GM21576 (cell line): ENCODE data around the gene SEMA5B.
A peak's percentile ranks its signal among the peaks of the same experiment; 100 is the strongest.

Experiments used
- ATAC-seq: cut with Tn5 transposase; IDR thresholded peaks from one replicate; pipeline ENCODE4 v1.9.1; 2021; ENCODE audit warnings: mild to moderate bottlenecking, moderate library complexity; ENCODE audit not compliant: unreplicated experiment

SEMA5B gene

DNA sequence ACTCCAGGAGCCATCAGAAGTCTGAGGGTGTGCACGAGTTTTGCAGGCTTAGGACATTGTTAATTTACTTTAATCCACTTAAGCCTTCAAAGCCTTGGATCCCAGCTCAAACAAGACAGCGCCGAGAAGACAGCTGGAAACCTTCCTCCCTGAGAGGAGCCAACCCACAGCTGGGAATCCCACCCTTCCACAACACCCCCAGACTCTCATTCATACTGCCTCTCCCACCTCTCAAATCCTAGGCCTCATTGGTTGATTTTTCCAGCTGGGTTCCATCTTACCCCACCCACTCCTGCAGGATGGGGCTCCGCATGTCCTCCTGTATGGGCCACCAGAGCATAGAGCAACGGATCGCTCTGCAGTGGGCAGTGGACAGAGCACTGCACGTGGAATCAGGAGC lies 80.4 kb downstream of the SEMA5B start:
- no peak for ATAC-seq

DNA sequence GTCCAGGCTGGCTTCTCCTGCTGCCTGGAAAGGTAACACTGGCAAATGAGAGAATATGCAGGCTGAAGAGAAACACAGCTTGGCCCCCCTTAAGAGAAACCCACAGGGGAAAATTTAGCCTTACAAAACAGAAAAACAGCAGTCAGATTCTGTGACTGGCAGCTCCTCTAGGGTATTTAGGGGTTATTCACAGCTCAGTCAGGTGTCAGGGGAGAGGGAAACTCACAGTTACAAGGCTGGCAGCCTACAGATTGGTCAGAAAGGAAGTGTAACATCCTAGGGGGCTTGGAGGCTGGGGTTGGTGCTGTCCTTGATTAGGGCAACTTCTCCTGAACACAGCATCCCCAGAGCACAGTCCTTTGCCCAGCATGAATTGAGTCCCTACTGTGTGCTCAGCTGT lies 81.4 kb downstream of the SEMA5B start:
- no peak for ATAC-seq

- ATAC-seq = no peak
Observed at GRCh38 chr3:122945230-122945629, 82.3 kb downstream of the SEMA5B start.

DNA sequence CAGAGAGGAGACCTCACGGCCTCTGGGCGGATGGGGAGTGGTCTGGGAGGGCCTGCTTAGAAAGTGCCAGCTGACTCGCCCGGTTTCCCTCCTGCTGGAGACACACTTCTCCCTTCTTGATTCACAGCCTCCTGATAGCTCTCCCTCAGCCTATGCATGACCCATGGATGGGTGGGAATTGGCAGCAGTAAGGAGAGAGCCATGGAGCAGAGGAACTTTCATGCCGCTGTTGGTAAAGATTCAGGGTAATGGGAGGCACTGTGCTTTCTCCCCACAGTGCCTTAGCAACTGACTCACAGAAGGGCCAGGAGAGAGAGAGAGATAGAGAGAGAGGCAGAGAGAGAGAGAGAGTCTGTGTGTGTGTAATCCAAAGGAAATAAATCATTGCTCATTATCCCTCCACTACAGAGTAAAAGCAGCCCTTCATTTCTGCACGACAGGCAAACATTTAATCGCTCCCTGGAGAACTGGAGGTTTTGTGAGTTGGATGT lies 82.8 kb downstream of the SEMA5B start:
- ATAC-seq = no peak

- ATAC-seq = no peak
Observed at GRCh38 chr3:122943828-122944190, 83.8 kb downstream of the SEMA5B start.

DNA sequence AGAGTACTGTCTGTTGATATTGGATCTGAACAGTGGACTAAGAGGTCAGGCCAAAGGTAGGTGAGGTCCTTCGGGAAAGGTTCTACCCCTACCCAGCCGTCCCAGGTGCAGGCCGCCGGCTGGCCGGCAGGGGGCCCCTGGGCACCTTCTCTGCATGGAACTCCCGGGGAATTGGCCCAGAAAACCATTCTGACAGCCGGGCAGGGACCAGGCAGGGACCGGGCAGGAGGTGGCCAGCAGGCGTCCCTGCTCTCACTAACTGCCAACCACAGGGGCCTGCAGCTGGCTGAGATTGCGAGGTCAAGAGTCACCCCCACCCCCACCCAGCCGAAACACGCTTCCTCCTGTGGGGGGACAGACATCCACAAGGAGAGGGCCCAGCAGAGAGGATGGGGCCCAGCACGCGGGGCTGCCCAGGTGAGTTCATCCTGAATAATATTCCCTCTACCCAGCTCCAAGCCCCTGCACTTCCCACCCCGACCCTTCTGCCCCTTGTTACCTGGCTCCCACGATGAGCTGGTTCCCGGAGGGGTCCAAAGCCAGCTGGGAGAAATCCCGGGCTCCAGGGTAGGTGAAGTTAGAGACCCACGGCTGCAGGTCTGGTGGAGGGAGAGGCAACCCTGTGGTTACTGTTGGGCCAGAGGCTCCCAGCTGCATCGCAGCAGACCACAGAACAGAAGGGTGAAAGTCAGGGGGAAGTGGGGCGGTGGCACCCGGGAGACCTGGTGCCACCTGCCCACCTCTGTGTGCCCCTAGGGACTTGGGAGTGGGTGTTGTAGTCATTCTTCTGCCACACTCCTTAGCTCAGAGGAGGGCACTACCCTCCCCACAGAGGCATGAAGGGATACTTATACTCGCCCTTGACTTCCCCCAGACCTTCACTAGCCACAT lies 84.4 kb downstream of the SEMA5B start:
- ATAC-seq = peak; percentile 47

DNA sequence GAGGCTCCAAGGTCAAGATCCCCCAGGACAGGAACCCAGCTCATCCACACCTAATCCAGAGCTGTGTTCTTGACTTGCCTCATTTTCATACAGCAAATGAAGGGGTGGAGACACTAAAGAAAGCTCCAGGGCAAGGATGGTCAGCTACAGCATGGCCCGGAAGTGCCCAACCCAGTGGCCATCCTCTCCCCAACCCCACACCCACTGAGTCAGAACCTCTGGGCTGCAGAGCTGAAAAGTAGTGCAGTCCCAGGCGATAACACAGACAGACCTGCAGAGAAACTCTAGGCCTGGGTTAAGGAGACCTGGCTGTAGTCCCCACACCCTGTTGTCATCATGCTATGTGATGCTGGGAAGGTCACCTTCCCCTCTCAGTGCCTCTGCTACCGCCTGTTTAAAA lies 85.3 kb downstream of the SEMA5B start:
- no peak for ATAC-seq

DNA sequence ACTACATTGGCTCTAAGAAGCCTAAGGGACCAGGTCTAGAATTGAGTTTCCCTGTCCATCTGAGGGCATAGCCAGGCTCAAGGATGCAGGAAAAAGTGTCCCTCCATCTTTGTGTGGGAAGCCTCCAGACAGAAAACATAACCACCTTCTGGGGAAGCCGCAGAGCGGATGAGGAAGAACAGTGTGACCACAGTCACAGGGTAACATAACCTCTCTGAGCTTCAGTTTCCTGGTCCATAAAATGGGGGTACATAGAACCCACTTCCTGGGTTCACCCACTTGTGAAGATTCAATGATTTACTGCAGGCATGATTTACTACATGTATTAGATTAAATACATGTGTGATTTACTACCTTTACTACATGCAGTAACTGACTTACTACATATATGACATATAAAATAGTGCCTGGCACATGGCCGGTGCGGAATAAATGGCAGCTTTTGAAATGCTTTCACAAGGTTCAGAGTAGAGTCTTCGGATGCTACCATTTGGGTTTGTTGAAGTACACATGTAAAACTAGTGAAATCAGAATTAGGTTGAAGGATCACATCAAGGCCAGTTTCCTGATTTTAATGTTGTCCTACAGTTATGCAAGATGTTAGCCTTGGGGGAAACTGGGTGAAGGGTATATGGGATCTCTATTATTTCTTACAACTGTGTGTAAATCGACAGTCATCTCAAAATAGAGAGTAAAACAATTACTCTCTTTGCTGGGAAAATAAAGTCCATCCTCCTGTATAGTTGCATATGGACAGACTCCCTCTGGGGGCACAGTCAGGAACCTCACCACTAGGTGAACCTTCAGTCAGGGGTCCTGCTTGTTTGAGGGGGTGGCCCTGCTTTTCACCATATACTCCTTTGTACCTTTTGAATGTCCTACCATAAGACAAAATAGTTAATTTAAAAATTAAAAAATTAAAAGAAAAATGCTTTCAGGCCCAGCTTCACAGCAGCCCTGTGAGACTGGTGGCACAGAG lies 86.0 kb downstream of the SEMA5B start:
- ATAC-seq = no peak

DNA sequence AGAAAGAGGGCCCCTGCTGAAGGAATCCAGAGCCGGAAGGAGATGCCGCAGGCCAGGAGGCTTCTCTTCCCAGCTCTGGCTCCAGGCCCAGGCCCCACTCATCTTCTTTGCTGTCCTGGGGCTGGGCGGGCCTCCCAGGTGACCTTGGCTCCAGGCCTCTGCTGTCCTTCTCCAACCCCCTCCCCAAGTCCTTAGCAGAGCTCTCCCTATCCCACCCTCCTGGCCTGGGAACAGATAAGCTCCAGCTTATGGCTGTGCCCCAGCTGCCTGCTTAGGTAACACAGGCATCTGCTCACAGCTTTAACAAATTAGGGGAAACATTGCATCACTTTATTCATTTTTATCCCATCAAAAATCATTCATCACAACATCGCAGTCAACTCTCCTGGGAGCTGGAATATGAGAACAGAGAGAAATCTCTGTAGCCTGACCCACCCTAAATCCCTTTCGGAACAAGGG lies 86.9 kb downstream of the SEMA5B start:
- no peak for ATAC-seq

DNA sequence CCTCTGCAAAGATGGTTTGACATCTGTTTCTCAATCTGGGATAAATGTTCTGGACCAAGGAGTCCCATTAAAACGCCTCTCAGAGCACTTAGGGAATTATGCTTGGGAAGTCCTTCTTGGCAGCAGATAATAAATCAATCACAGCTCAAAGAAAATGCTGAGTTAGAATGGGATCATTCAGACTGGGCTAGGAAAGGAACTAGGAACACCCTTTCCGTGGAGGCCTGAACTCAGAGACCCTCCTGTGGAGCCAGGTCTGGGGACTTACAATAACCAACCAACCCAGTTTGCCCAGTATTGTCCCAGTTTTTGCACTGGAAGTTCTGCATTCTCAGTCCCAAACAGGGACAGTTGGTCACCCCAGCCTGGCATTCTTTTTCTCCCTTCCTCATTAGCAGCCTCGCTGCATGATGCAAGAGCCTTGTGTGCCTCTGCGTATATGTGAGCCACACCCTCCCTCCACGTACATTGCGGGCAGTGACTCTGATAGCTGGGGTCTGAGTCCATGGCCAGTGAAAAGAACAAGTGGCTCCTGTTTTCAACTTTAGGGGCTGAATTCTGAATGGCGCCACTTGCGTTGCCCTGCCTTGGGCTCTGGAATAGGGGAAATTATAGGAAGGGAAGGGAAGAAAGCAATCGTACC lies 88.7 kb downstream of the SEMA5B start:
- no peak for ATAC-seq

GRCh38 chr3:122937745-122938144 lies 89.8 kb downstream of the SEMA5B start:
- ATAC-seq = no peak

DNA sequence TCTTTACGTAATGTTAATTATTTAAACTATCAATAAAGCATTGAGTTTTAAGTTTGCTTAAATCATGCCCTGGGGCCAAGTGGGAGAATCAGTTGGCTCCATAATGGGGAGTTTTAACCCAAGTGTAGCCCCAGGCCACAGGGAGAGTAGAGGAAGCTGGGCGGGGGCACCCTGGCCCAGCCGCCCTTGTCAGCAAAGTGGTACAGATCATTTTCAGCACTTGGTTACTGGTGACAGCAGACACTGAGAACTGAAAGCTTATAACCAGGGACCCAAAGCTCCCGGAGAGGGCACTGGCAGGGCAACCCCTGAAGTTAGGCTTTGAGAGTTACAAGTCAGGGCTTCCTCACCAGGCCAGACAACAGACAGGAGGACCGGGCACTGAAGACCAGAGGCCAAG lies 90.6 kb downstream of the SEMA5B start:
- ATAC-seq = no peak

GRCh38 chr3:122936335-122936734 lies 91.2 kb downstream of the SEMA5B start:
- ATAC-seq = no peak

DNA sequence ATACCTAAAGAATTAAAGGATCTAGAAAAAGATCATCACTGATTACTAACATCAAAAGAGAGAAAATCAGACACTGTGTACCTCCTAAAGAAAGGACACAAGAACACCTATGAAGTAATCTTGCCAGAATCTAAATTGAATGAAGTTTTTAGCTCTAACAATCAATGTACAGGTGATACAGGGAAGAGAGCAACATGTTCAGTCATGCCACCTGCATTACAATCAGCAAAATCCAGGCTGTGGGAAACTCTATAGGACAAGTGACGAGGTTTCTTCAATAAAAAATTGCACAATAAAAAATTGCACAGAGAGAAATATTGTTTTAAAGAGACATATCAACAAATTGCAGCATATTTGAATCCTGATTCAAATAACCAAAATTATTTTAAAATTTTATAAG lies 93.3 kb downstream of the SEMA5B start:
- no peak for ATAC-seq

DNA sequence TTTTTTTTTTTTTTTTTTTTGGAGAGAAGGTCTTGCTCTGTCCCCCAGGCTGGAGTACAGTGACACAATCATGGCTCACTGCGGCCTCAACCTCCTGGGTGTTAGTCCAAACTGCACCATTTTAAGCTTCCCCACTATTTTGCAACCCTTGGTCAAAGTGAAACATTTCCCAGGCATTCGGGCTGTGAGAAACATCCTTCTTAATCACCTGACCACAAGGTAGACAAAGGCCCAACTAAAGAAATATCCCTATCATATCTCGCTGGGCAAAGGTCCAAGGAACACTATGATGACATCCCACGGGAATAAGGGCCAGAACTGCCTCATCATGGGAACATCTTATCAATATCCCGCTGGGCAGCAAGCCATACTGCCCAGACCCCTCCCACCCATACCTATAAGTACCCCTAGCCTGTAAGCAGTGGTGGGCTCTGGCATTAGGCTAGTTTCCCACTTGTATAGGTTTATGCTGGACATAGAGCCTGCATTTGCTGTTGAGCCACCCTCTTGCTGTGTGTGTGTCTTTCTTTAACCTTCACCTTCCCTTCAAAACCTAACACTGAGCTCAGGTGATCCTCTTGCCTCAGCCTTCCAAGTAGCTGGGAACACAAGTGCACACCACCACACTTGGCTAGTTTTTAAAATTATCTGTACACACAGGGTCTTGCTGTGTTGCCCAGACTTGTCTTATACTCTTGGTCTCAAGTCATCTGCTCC lies 95.2 kb downstream of the SEMA5B start:
- no peak for ATAC-seq

DNA sequence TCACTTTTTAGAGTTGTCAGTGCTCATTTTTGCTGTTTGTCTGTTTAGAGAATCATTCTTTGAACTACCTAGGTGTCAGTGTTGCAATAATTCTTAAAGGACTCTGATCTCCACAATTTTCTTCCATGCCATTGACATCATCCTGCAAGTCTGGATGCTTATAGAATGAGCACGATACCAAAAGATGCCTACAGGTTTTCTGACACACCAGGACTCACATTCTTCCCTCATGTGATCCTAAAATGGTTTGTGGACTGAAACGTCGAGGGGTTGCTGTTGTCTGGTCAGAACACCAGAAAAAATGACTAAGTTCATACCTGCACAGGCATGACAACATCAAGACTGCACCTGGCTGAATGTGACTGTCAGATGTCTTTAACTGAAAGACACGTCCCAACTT lies 95.9 kb downstream of the SEMA5B start:
- ATAC-seq = no peak

DNA sequence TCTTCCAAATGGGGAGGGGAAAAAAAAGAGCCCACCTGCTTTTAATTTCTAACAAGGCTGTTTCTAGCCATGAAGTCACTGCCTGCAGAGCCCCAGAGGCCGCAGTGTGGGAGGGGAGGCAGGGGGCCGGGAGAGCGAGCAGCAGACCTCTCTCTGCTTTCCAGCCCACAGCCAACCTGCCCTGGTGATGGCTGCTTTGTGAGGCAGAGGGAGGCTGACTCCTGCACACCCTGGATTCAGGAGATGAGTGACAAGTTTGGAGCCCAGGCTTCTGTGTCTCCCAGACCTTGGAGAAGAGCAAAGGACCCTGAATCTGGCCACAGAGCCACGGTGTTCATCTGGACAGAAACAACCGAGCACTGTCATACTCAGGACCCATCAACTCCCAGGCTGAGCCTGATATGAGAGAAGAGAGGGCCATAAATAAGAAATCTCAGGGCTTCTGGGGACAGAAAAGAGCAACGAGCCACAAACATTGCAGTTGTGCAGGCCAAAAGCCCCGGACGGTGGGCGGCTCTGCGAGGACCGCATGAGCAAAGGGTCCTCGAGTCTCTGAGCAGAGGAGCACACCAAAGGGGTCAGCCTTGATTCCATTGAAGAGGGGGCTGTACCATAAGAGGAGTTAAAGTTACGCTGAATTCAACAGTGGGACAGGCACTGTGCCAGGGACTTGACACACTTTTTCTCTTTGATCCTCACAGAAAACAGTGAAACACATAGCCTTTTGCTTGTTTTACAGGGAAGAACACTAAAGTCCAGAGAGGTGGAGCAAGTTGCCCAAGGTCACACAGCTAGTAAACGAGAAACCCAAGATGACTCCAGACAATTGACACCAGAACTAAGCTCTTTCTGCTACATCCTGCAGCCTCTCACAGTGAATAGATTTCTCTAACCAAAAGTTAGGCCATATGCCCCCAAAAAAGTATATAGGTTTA lies 97.2 kb downstream of the SEMA5B start:
- ATAC-seq = no peak

DNA sequence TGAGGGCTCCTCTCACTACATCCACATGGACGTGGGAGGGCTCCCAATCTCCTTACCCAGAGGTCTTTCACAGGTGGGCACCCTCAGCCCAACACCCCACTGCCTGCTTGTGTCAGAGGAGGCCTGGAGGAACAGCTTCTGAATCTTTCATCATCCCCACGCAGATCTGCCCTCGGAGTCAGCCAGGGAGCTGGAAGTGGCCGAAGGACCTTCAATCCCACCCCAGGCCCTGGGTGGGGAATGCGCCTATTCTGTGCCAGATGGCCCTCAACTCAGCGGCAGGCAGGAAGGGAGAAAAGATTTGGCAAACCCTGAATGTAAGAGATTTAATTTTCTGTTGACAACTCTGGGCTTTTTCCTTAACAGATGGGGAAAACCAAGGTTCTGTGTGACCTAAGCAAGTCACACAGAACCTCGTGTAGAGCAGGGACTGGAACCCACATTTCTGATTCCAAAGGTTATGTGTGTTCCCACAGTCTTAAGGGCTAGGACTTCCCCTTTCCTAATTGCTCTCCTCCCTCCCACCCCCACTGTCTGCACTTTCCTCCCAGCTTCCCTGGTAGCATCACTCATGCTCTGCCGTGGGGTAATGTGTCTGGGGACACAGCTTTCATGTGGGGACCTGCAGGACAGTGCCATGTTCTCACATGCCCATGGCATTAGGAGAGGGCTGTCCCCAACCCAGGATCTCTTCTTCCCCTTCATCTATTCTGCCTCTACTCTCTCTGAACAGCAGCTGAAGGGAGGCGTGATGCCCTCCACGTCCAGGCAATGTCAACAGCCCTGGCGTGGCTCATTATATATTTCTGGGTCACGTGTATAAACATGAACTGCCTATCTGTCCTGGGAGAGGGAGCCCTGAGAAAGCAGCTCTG lies 98.1 kb downstream of the SEMA5B start:
- no peak for ATAC-seq
